HepG2 (cell line): ENCODE results near the gene PRKAR2B. TPM values are rescaled to one million over a fixed set of nuclear protein-coding genes. Genes with fewer than 3 reads are reported as not detected.

ENCODE experiments used
- ATAC-seq: fragments of 200-7000 bp; cut with Tn5 transposase; 3 replicates; pipeline ENCODE4 v1.9.1; 2020; ENCODE audit warnings: mild to moderate bottlenecking, moderate library complexity
- BruUV-seq: library from RNA; stranded (reverse); fragments of 400-500 nt; replicated peaks from 2 replicates; lab custom pipeline; 2021; lab: Mats Ljungman, UMichigan
- CTCF ChIA-PET: fragments of 300-600 bp; formaldehyde crosslinking; extraction: SDS; loops from one replicate; lab custom pipeline; 2021; ENCODE audit warnings: low total read pairs, inconsistent platforms, low intra/inter-chr PET ratio; lab: Yijun Ruan, JAX
- POLR2A ChIA-PET: fragments of 350-600 bp; sonication (Branson Sonifier 250); formaldehyde crosslinking; loops from one replicate; lab custom pipeline; 2020; ENCODE audit warnings: antibody characterized with exemption, inconsistent platforms; lab: Yijun Ruan, JAX
- DNase-seq: peaks from one replicate; pipeline ENCODE4 v3.0.0-alpha.2; 2015; ENCODE audit warnings: low spot score
- FAIRE-seq: peaks from 3 replicates; lab custom pipeline; 2011; peaks lifted over from hg19 to GRCh38; lab: Jason Lieb, UNC
- H2AFZ ChIP-seq: one replicate; pipeline ENCODE4 v1.6.1; 2011; ENCODE audit warnings: low read length, inconsistent platforms
- H3K27ac ChIP-seq: fragments of 300-600 bp; 3 replicates; pipeline ENCODE4 v1.8.0; 2011; ENCODE audit warnings: mixed run types, mild to moderate bottlenecking, mixed read lengths, low read length, inconsistent platforms; ENCODE audit not compliant: insufficient read depth; ENCODE audit errors: extremely low read length
- H3K27me3 ChIP-seq, 2 experiments: fragments of 200-600 bp in 1 of 2; 2 replicates in 1 of 2; 3 replicates in 1 of 2; pipeline versions ENCODE4 v1.6.0 to v1.8.0; 2011; ENCODE audit warnings: low read length in 2 of 2, mild to moderate bottlenecking in 2 of 2, moderate library complexity in 2 of 2, inconsistent platforms in 1 of 2; ENCODE audit not compliant: insufficient read depth in 2 of 2, control insufficient read depth in 1 of 2
- H3K36me3 ChIP-seq, 2 experiments: fragments of 200-600 bp in 1 of 2; replicated peaks in 1 of 2; 2 replicates in 1 of 2; 3 replicates in 1 of 2; pipeline versions ENCODE4 v1.5.1 to v1.8.0; 2011; ENCODE audit warnings: low read length in 2 of 2, inconsistent platforms in 1 of 2; ENCODE audit not compliant: insufficient read depth in 2 of 2, control insufficient read depth in 1 of 2
- H3K4me1 ChIP-seq: 2 replicates; pipeline ENCODE4 v1.5.1; 2012; ENCODE audit warnings: low read length, inconsistent platforms; ENCODE audit not compliant: insufficient read depth
- H3K4me2 ChIP-seq: 2 replicates; pipeline ENCODE4 v1.6.0; 2011; ENCODE audit warnings: low read depth, low read length, inconsistent platforms
- H3K4me3 ChIP-seq, 3 experiments: fragments of 200-600 bp in 1 of 3; sonication (generic), shearing (Covaris generic) in 1 of 3; replicated peaks in 1 of 3; 2 replicates each; pipeline ENCODE4 v1.5.1; 2011 to 2016; ENCODE audit warnings: low read length in 3 of 3, inconsistent platforms in 2 of 3, low read depth in 2 of 3, mild to moderate bottlenecking in 2 of 3, control low read depth in 1 of 3, mixed read lengths in 1 of 3; ENCODE audit not compliant: insufficient read depth in 1 of 3
- H3K79me2 ChIP-seq: one replicate; pipeline ENCODE4 v1.6.1; 2011; ENCODE audit warnings: low read length, inconsistent platforms; ENCODE audit not compliant: insufficient read depth
- H3K9ac ChIP-seq: 2 replicates; pipeline ENCODE4 v1.6.0; 2011; ENCODE audit warnings: mild to moderate bottlenecking, low read depth, low read length, inconsistent platforms; ENCODE audit not compliant: insufficient read depth
- H3K9me3 ChIP-seq: 2 replicates; pipeline ENCODE4 v1.5.1; 2012; ENCODE audit warnings: mild to moderate bottlenecking, low read length
- H4K20me1 ChIP-seq: 2 replicates; pipeline ENCODE4 v1.6.0; 2011; ENCODE audit warnings: inconsistent platforms, mild to moderate bottlenecking, low read length, moderate library complexity; ENCODE audit not compliant: insufficient read depth
- LBX2 ChIP-seq: sonication (generic); formaldehyde crosslinking; IDR thresholded peaks from 2 replicates; pipeline ENCODE4 v1.5.0; 2020; ENCODE audit warnings: missing genetic modification reagents, mild to moderate bottlenecking, borderline replicate concordance
- REL ChIP-seq: sonication (generic); formaldehyde crosslinking; conservative IDR thresholded peaks from 2 replicates; pipeline ENCODE4 v1.8.0; 2022; ENCODE audit warnings: mild to moderate bottlenecking, missing genetic modification reagents, moderate library complexity
- SP2 ChIP-seq: sonication (generic); formaldehyde crosslinking; IDR thresholded peaks from 2 replicates; pipeline ENCODE4 v1.5.1; 2020; ENCODE audit warnings: mild to moderate bottlenecking, missing genetic modification reagents
- USF2 ChIP-seq, 2 experiments: sonication (generic) in 1 of 2; formaldehyde crosslinking in 1 of 2; IDR thresholded peaks; 2 replicates each; pipeline versions ENCODE4 v1.5.1 to v1.6.1; 2011 to 2020; ENCODE audit warnings: borderline replicate concordance in 1 of 2, low read depth in 1 of 2, low read length in 1 of 2, mild to moderate bottlenecking in 1 of 2, missing genetic modification reagents in 1 of 2, moderate library complexity in 1 of 2
- ZNF629 ChIP-seq: sonication (generic); formaldehyde crosslinking; conservative IDR thresholded peaks from 2 replicates; pipeline ENCODE4 v1.5.0; 2020; ENCODE audit warnings: missing genetic modification reagents
- WGBS: methylation state at CpG from one replicate; pipeline ENCODE4 v1.1.6; 2017; ENCODE audit warnings: low lambda C conversion rate; 5-methylcytosine and 5-hydroxymethylcytosine counted together
- in situ Hi-C: cut with HindIII; loops from 2 replicates; pipeline ENCODE4 v1.10.0; 2017; ENCODE audit warnings: low pct_unique_long_range_greater_than_20kb; ENCODE audit not compliant: extremely low pct_ligation_motif_present
- intact Hi-C: fragments of 100-400 bp; cut with micrococcal nuclease; formaldehyde crosslinking; loops from one replicate; pipeline ENCODE4 v1.10.0; 2022; ENCODE audit not compliant: unreplicated experiment
- polyA plus RNA-seq, 8 experiments: library from polyadenylated mRNA; depleted of rRNA in 3 of 8; stranded (reverse) in 7 of 8; unstranded in 1 of 8; fragments of >200 nt; fragmentation: Illumina TruSeq in 4 of 8; extraction: Trizol in 4 of 8; gene quantifications; 2 replicates each; pipeline versions ENCODE4 v1.2.1 to v1.2.3, GENCODE V29; 2011 to 2016; ENCODE audit warnings: low read depth in 4 of 8, missing spikeins in 1 of 8, mixed read lengths in 1 of 8; ENCODE audit not compliant: insufficient read depth in 1 of 8
- total RNA-seq, 5 experiments: library from RNA; depleted of rRNA; stranded (reverse); fragments of >200 nt; fragmentation: Illumina TruSeq; extraction: Trizol; gene quantifications; 2 replicates each; pipeline ENCODE4 v1.2.3, GENCODE V29; 2016; ENCODE audit warnings: low read depth in 1 of 5
- TF ChIP-seq, protein P1 (sequence below): sonication (generic); formaldehyde crosslinking; IDR thresholded peaks from 2 replicates; pipeline ENCODE4 v1.4.0; 2020; ENCODE audit warnings: missing genetic modification reagents

PRKAR2B gene
- total and polyA plus RNA-seq, 2 of the 13 experiments (the other 11 are each of a cell fraction or from before 2014, with no cell fraction given), result not detected

- no peak for ATAC-seq
- FAIRE-seq, result no peak
- WGBS, result 46% methylated on average over 4 of the region's 5 CpGs
These were observed 24.1 kb upstream of the PRKAR2B start for GRCh38 chr7:107020400-107020799.

More at GRCh38 chr7:107020400-107020799, 24.1 kb upstream of the PRKAR2B start:
- Histone ChIP-seq H3K9me3 (no peaks in the 10 kb centered on the region), H3K36me3 (no peaks in the 10 kb centered on the region), H4K20me1 (no peaks in the 10 kb centered on the region), H3K4me3 (no peak overlapping the region), H3K4me2 (no peak overlapping the region), H3K9ac (no peak overlapping the region), H3K79me2 (no peaks in the 10 kb centered on the region), H3K27ac (no peak overlapping the region), H3K4me1 (no peaks in the 10 kb centered on the region)
- in situ Hi-C loops, result no loop called here
- intact Hi-C loops, result no loop called here
- no peak for DNase-seq
- no TSS peak for BruUV-seq
- CTCF ChIA-PET, result no interaction called here
- no peak for TF ChIP-seq SP2 (CRISPR knock-in tag)
- no peak for TF ChIP-seq ZNF629 (CRISPR knock-in tag)
- TF ChIP-seq REL (CRISPR knock-in tag), result no peak
- no peak for TF ChIP-seq USF2 (IDR thresholded peaks at IDR 0.05; ENCODE audit: low read depth, low read length)
- no peak for TF ChIP-seq USF2 (CRISPR knock-in tag; IDR thresholded peaks at IDR 0.05; ENCODE audit: borderline replicate concordance)
- TF ChIP-seq LBX2 (CRISPR knock-in tag), result no peak
- TF ChIP-seq, protein P1, sequence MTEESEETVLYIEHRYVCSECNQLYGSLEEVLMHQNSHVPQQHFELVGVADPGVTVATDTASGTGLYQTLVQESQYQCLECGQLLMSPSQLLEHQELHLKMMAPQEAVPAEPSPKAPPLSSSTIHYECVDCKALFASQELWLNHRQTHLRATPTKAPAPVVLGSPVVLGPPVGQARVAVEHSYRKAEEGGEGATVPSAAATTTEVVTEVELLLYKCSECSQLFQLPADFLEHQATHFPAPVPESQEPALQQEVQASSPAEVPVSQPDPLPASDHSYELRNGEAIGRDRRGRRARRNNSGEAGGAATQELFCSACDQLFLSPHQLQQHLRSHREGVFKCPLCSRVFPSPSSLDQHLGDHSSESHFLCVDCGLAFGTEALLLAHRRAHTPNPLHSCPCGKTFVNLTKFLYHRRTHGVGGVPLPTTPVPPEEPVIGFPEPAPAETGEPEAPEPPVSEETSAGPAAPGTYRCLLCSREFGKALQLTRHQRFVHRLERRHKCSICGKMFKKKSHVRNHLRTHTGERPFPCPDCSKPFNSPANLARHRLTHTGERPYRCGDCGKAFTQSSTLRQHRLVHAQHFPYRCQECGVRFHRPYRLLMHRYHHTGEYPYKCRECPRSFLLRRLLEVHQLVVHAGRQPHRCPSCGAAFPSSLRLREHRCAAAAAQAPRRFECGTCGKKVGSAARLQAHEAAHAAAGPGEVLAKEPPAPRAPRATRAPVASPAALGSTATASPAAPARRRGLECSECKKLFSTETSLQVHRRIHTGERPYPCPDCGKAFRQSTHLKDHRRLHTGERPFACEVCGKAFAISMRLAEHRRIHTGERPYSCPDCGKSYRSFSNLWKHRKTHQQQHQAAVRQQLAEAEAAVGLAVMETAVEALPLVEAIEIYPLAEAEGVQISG (CRISPR knock-in tag), result no peak
- TF ChIP-seq, all 625 proteins: peak for 0
- POLR2A ChIA-PET, result no interaction called here
- no peaks in the 10 kb centered on the region for H3K27me3 ChIP-seq
- no peak overlapping the region for H2AFZ ChIP-seq
